Esophagus muscularis mucosa (tissue), 4 donors: ENCODE results near the gene KRTAP10-11. TPM values are rescaled to one million over a fixed set of nuclear protein-coding genes. Genes with fewer than 3 reads are reported as not detected.

ENCODE experiments used
- DNase-seq: peaks from one replicate; pipeline ENCODE4 v3.0.0-alpha.2; 2017; ENCODE audit errors: extremely low spot score
- H3K27ac ChIP-seq, 4 donors: fragments of 200-600 bp; sonication (generic); replicated peaks in 1 of 4; 1 replicate in 3 of 4; 2 replicates in 1 of 4; pipeline ENCODE4 v1.5.1; 2016 to 2019; ENCODE audit warnings: mild to moderate bottlenecking in 1 of 4
- H3K27me3 ChIP-seq, 4 donors: fragments of 200-600 bp; sonication (generic); one replicate each; pipeline versions ENCODE4 v1.5.1 to v1.6.0; 2016 to 2019
- H3K36me3 ChIP-seq, 4 donors: fragments of 200-600 bp; sonication (generic); one replicate each; pipeline ENCODE4 v1.5.1; 2016 to 2019
- H3K4me1 ChIP-seq, 4 donors: fragments of 200-600 bp; sonication (generic); one replicate each; pipeline ENCODE4 v1.5.1; 2016 to 2019
- H3K4me3 ChIP-seq, 4 donors: fragments of 200-600 bp; sonication (generic); 1 replicate in 2 of 4; 2 replicates in 2 of 4; pipeline ENCODE4 v1.5.1; 2016 to 2019; ENCODE audit warnings: mild to moderate bottlenecking in 4 of 4, moderate library complexity in 1 of 4
- H3K9me3 ChIP-seq, 4 donors: fragments of 200-600 bp; sonication (generic); 1 replicate in 3 of 4; 2 replicates in 1 of 4; pipeline ENCODE4 v1.5.1; 2016 to 2019
- CTCF ChIP-seq, 3 experiments: fragments of 200-600 bp in 2 of 3; fragments of 450-650 bp in 1 of 3; sonication (generic) in 2 of 3; IDR thresholded peaks; one replicate each; pipeline ENCODE4 v1.5.1; 2017 to 2019; ENCODE audit warnings: antibody characterized with exemption in 3 of 3, mild to moderate bottlenecking in 2 of 3, moderate library complexity in 1 of 3
- EP300 ChIP-seq: sonication (generic); formaldehyde crosslinking; IDR thresholded peaks from one replicate; pipeline ENCODE4 v1.6.1; 2017; ENCODE audit warnings: antibody characterized with exemption
- POLR2A ChIP-seq: fragments of 450-650 bp; IDR thresholded peaks from one replicate; pipeline ENCODE4 v1.6.1; 2017; ENCODE audit warnings: antibody characterized with exemption, moderate library complexity, mild to moderate bottlenecking, low read depth
- POLR2AphosphoS5 ChIP-seq, 2 donors: sonication (generic); formaldehyde crosslinking; IDR thresholded peaks; one replicate each; pipeline ENCODE4 v1.6.1; 2017; ENCODE audit warnings: antibody characterized with exemption in 2 of 2
- WGBS: methylation state at CpG from one replicate; pipeline ENCODE4 v1.1.5; 2018; 5-methylcytosine and 5-hydroxymethylcytosine counted together
- intact Hi-C: fragments of 100-400 bp; cut with DNase I; formaldehyde crosslinking; loops from one replicate; pipeline ENCODE4 v1.15.1; 2023
- total RNA-seq, 4 donors: library from RNA; depleted of rRNA; stranded (reverse); fragments of >200 nt; gene quantifications; one replicate each; pipeline versions ENCODE4 v1.1.0 to v1.2.1, GENCODE V29; 2016

KRTAP10-11 gene
- total RNA-seq, 4 donors from 2014 or later = not detected

- peak; percentile 89 for DNase-seq
Observed at GRCh38 chr21:44650973-44651675, 4.9 kb downstream of the KRTAP10-11 start.

GRCh38 chr21:44653123-44653522, 6.9 kb downstream of the KRTAP10-11 start:
- TF ChIP-seq POLR2AphosphoS5 (IDR thresholded peaks at IDR 0.05) (no peak), EP300 (no peak), POLR2A (no peak), CTCF (IDR thresholded peaks at IDR 0.05) (no peak)
- DNase-seq = peak; percentile 55

More at GRCh38 chr21:44650973-44651675, 4.9 kb downstream of the KRTAP10-11 start:
- H3K27ac ChIP-seq = no peak overlapping the region
- peaks cover 0 to 70% (median 0%) of the 10 kb centered on the region in 4 donors for H3K27me3 ChIP-seq
- WGBS = 93% methylated on average over 11 of the region's 12 CpGs
- no peak overlapping the region for H3K4me3 ChIP-seq
- TF ChIP-seq CTCF (IDR thresholded peaks at IDR 0.05) (no peak), POLR2AphosphoS5 (IDR thresholded peaks at IDR 0.05) (no peak), POLR2A (no peak), EP300 (no peak)
- H3K9me3 ChIP-seq = peaks cover 0 to 3% (median 1%) of the 10 kb centered on the region in 4 donors
- no peaks in the 10 kb centered on the region for H3K4me1 ChIP-seq
- intact Hi-C loops = no loop called here
- no peaks in the 10 kb centered on the region for H3K36me3 ChIP-seq

GRCh38 chr21:44653656-44654575, 7.7 kb downstream of the KRTAP10-11 start:
- no peaks in the 10 kb centered on the region for H3K36me3 ChIP-seq
- H3K9me3 ChIP-seq = peaks cover 0 to 13% (median 6%) of the 10 kb centered on the region in 4 donors
- intact Hi-C loops = no loop called here
- peaks cover 0 to 66% (median 0%) of the 10 kb centered on the region in 4 donors for H3K27me3 ChIP-seq
- H3K4me3 ChIP-seq = no peak overlapping the region
- TF ChIP-seq POLR2AphosphoS5 (IDR thresholded peaks at IDR 0.05) = peak in 1 of 2 donors; percentile 8
- no peak for TF ChIP-seq EP300
- no peak for TF ChIP-seq POLR2A
- DNase-seq = peak; percentile 79
- H3K27ac ChIP-seq = no peak overlapping the region
- WGBS = 77% methylated on average over 12 of the region's 17 CpGs
- H3K4me1 ChIP-seq = no peaks in the 10 kb centered on the region

More at GRCh38 chr21:44653123-44653522, 6.9 kb downstream of the KRTAP10-11 start:
- 58% methylated on average over 14 of the region's 14 CpGs for WGBS
- peaks cover 0 to 13% (median 6%) of the 10 kb centered on the region in 4 donors for H3K9me3 ChIP-seq
- H3K27me3 ChIP-seq = peaks cover 0 to 66% (median 0%) of the 10 kb centered on the region in 4 donors
- H3K4me1 ChIP-seq = no peaks in the 10 kb centered on the region
- intact Hi-C loops = no loop called here
- no peaks in the 10 kb centered on the region for H3K36me3 ChIP-seq
- no peak overlapping the region for H3K4me3 ChIP-seq
- H3K27ac ChIP-seq = no peak overlapping the region

- Histone ChIP-seq H3K36me3 (no peaks in the 10 kb centered on the region), H3K27me3 (peaks cover 0 to 65% (median 0%) of the 10 kb centered on the region in 4 donors), H3K4me3 (no peak within 1 kb of the TSS), H3K9me3 (peaks cover 0 to 13% (median 6%) of the 10 kb centered on the region in 4 donors), H3K4me1 (no peaks in the 10 kb centered on the region), H3K27ac (no peak within 1 kb of the TSS)
- DNase-seq = no peak
- TF ChIP-seq CTCF (IDR thresholded peaks at IDR 0.05) (no peak), POLR2A (no peak), POLR2AphosphoS5 (IDR thresholded peaks at IDR 0.05) (no peak), EP300 (no peak)
- intact Hi-C loops = no loop called here
- WGBS = 79% methylated on average over 7 of the region's 9 CpGs
Observed at GRCh38 chr21:44654576-44655175, 8.5 kb downstream of the KRTAP10-11 start, which contains the start of gene KRTAP12-4. Gene KRTAP12-4 (minus strand): TSS chr21:44654659. CDS start chr21:44654614, 45 bp downstream.
